GM13977 (cell line): ENCODE data around the gene SCMH1.

Experiments
- DNase-seq: peaks from one replicate; pipeline ENCODE4 v3.0.0; 2012; ENCODE audit warnings: low spot score
- in situ Hi-C: fragments of 300-500 bp; cut with MboI; formaldehyde crosslinking; loops from one replicate; pipeline ENCODE4 v1.12.0; 2022; ENCODE audit warnings: low sequenced_read_pairs, low pct_unique_long_range_greater_than_20kb, mixed read lengths, inconsistent platforms; ENCODE audit not compliant: unreplicated experiment
- TF ChIP-seq, protein P1 (sequence below): IDR thresholded peaks from 2 replicates; pipeline ENCODE4 v1.5.1; 2012; ENCODE audit warnings: mild to moderate bottlenecking, control low read depth; ENCODE audit not compliant: insufficient read depth; ENCODE audit errors: extremely low read depth, missing control alignments

The SCMH1 gene

DNA sequence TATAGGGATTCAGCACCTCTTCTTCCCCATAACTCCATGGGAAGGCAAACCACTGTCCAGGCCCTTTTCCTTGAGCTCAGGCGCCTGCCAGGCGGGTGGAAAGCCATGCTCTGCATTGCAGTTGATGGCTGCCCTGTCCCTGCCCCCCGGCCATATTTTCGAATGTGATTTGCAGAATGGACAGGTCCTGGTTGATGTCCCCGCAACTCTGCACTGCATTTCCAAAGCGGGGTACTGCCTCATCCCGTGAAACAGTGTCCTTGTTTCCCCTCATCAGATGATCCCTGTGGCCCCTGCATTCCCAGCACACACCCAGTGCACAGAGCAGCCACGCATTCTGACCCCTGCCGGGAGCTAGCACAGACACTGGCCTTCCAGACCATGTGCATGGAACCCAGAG lies 33.7 kb upstream of the SCMH1 start:
- in situ Hi-C loops: no loop called here
- DNase-seq: no peak
- TF ChIP-seq, protein P1, sequence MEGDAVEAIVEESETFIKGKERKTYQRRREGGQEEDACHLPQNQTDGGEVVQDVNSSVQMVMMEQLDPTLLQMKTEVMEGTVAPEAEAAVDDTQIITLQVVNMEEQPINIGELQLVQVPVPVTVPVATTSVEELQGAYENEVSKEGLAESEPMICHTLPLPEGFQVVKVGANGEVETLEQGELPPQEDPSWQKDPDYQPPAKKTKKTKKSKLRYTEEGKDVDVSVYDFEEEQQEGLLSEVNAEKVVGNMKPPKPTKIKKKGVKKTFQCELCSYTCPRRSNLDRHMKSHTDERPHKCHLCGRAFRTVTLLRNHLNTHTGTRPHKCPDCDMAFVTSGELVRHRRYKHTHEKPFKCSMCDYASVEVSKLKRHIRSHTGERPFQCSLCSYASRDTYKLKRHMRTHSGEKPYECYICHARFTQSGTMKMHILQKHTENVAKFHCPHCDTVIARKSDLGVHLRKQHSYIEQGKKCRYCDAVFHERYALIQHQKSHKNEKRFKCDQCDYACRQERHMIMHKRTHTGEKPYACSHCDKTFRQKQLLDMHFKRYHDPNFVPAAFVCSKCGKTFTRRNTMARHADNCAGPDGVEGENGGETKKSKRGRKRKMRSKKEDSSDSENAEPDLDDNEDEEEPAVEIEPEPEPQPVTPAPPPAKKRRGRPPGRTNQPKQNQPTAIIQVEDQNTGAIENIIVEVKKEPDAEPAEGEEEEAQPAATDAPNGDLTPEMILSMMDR: no peak

DNA sequence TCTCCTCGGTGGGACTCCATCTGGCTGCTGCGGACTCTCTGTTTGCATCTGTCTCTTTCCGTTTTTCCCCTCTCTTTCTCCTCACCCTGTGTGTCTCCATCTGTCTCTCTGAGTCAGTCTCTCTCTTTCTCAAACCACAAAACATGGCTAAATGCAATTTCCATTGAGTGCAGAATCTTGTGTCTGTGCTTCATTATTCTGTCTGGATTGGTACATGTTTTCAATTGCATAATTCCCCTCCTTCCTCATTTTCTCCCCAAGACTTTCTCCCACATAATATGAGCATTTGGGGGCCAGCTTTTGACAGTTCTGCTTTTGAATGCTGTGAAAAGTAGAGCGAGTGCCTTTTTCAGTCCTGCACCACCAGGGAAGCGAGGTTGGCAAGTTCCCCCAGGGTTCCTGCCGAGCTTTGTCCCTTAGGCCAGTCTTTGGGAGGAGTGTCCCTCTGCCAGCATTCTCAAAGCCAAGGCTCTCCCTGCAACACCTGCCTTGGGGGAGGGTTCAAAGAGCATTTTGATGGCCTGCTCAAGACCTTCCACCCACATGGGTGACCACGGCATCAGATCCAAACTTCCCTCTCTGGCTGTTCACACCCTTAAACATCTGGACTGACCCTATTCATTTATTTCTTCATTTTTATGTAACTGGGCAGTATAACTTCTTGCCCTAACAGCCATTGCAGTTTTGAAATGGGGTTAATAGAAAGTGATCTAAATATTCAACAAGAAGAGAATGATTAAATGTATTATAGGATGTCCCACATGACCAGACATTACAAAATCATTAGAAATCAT lies 32.8 kb upstream of the SCMH1 start:
- in situ Hi-C loops: no loop called here
- no peak for DNase-seq
- TF ChIP-seq, protein P1: no peak

DNA sequence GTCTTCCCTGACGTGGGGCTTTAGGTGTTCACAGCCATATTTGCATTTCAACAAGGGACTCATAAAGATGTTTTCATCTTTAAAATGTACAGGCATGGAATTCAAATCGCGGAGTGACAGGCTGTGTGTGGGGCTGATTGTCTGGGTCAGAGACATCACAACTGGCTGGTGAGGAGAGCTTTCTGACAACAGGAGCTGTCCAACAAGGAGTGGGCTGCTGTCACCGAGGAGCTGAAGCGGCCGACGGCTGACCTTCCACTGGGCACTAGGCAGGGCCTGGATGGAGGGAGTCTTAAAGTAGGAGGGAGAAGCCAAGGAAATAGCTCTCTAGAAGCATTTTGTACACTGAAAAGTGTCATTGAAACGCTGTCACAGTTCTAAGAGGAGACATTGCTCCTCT lies 30.5 kb upstream of the SCMH1 start:
- in situ Hi-C loops: no loop called here
- DNase-seq: no peak
- TF ChIP-seq, protein P1: no peak

DNA sequence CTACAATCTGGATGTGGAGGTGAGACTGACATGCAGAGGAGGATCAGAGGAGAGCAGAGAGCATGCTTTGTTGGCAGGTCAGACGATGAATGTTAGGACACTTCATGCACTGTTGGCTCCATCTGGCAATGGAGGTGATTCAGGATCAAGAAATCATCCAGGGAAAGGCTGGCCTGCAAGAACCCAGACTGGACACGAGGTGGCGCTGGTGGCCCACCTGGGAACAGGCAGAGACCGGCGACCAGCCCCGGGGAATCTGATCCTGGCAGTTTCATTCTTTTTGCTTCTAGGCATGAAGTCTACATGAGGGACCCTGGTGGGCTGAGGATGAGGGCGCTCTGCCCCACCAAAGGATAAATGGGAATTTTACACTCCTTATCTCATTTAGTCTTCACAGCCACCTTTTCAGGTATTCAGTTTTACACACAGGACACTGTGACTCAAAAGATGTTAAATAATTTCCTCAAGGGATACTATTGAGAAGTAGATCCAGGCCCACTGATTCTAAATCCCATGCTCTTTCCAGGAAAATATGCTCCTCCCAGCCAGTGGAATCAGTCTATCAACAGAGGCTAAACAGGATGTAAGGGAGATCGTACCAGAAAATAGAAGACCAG lies 26.2 kb upstream of the SCMH1 start:
- TF ChIP-seq, protein P1: peak; percentile 97
- in situ Hi-C loops: loop anchor here (10.0 kb wide), 1 partner anchor 167 kb away; no protein-coding TSS in a partner anchor
- DNase-seq: peak; percentile 78

DNA sequence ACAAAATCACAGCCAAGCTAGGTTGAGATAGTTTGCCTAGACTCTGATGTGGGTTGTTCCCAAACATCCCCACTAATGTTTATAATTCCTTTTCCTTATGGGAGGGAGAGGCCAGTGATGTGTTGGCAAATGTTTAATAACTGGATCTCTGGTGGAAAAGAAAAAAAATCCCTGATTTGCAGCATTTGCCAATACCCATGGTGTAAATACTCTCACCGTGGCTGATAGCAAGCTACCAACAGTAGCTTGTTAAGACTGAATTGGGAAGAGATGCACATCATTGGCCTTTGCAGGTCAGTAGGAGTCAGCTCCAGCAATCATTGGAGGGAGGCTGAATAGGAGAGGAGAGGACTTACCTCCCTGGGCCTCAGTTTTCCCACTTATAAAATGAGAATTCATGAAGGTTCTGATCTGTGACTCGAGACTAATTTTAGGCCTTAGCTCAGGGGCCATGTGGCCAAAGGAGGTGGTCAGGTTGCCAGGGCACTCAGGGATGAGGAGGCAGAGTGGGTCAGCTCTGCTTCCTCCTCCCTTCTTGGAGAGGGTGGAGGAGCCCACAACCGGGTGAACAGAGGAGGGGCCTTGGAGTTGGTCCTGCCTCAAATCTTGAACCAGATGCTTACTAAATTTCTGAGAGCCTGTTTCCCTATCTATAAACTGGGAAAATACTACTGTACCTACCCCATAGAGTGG lies 20.0 kb upstream of the SCMH1 start:
- TF ChIP-seq, protein P1: no peak
- in situ Hi-C loops: loop anchor here (10.0 kb wide), 1 partner anchor 173 kb away; no protein-coding TSS in a partner anchor
- DNase-seq: no peak

DNA sequence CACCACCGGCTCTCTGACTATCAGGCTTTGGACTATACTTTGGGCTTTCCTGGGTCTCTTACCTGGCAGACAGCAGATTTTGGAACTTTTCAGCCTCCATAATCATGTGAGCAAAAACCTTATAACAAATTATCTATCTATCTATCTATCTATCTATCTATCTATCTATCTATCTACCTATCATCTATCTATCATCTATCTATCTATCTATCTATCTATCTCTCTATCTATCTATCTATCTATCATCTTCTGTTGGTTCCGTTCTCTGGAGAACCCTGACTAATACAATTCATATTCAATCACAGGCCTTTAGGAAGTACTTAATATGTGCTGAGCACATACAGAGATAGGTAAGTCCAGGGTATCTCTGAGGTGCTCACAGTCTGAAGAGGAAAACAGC lies 18.7 kb upstream of the SCMH1 start:
- DNase-seq: no peak
- in situ Hi-C loops: loop anchor here (10.0 kb wide), 1 partner anchor 174 kb away; no protein-coding TSS in a partner anchor
- TF ChIP-seq, protein P1: no peak
